GM18505 (cell line): ENCODE data around the gene AAK1.

Experiments used
- ATAC-seq: cut with Tn5 transposase; IDR thresholded peaks from one replicate; pipeline ENCODE4 v1.9.1; 2021; ENCODE audit not compliant: unreplicated experiment
- POLR2A ChIP-seq: IDR thresholded peaks from 4 replicates; pipeline ENCODE4 v1.6.1; 2011; ENCODE audit warnings: borderline replicate concordance; ENCODE audit not compliant: insufficient read depth, insufficient read length; ENCODE audit errors: extremely low read depth

Gene AAK1

GRCh38 chr2:69547984-69548715 is 95.4 kb downstream of the AAK1 start:
- no peak for TF ChIP-seq POLR2A
- no peak for ATAC-seq

- TF ChIP-seq POLR2A: no peak
- ATAC-seq: no peak
These were observed 96.9 kb downstream of the AAK1 start for GRCh38 chr2:69546646-69547045.

DNA sequence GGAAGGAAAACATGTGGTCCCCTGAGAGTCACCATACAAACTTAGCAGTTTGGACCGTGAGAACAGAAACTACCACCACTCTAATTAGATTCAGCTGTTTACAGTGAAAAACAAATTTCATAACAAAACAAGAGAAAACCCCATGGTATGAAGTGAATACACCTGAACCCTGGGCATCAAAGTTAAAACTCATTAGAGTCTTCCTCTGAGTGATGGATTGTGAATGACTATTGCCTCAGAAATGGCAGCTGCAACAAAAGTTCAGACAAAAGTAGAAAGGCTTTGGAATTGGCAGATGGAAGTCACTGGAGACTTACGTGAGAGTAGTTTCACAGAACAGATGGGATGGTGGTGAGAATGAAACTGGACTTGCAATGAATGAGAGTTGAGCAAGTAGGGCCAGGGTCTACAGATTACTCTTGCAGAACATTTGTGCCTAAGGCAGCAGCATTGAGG is 98.0 kb downstream of the AAK1 start:
- no peak for TF ChIP-seq POLR2A
- no peak for ATAC-seq

DNA sequence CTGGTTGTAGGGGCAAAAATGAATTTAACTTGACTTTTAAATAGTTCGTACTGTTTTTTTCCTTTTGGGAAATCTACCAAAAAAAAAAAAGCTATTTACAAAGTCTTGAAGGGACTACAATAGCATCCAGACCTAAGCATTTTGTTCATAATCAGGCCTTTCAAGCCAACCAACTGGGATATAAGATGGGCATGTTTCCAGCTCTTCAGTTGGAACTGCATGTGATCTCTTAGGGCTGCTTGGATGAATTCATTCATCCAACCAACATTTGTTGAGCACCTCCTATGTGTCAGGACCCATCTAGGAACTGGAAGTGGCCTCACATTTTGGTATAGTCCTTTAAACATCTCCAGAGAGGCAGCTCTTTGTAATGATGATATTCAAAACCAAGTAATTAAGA is 98.6 kb downstream of the AAK1 start:
- no peak for TF ChIP-seq POLR2A

DNA sequence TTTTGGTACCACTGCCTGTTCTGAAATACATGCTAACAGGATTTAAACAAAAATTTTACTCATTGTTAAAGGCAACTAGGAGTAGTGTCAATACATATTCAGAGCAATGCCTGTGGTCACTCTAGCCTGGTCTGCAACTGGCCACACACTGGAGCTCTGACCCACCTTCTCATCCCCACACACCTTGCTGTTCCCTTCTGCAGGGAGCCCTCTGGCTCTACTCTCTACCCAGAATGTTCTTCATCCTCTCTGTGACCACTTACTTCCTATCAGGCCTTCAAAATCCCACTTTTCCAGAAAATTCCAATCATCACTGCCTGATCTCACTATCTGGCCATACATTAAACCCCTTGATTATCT is 104.0 kb downstream of the AAK1 start:
- no peak for ATAC-seq
- no peak for TF ChIP-seq POLR2A

More for the DNA sequence above, 98.6 kb downstream of the AAK1 start:
- no peak for ATAC-seq

- TF ChIP-seq POLR2A: no peak
- ATAC-seq: no peak
These were observed 104.5 kb downstream of the AAK1 start for GRCh38 chr2:69538872-69539548.

- TF ChIP-seq POLR2A: no peak
- no peak for ATAC-seq
These were observed 105.3 kb downstream of the AAK1 start for GRCh38 chr2:69538249-69538648.

GRCh38 chr2:69535817-69536241 is 107.7 kb downstream of the AAK1 start:
- no peak for ATAC-seq
- TF ChIP-seq POLR2A: no peak

- TF ChIP-seq POLR2A: no peak
- no peak for ATAC-seq
These were observed 112.4 kb downstream of the AAK1 start for GRCh38 chr2:69531186-69531585.

- no peak for ATAC-seq
- TF ChIP-seq POLR2A: no peak
These were observed 114.1 kb downstream of the AAK1 start for GRCh38 chr2:69529480-69529879.

GRCh38 chr2:69525261-69525660 is 118.3 kb downstream of the AAK1 start:
- no peak for TF ChIP-seq POLR2A
- no peak for ATAC-seq

DNA sequence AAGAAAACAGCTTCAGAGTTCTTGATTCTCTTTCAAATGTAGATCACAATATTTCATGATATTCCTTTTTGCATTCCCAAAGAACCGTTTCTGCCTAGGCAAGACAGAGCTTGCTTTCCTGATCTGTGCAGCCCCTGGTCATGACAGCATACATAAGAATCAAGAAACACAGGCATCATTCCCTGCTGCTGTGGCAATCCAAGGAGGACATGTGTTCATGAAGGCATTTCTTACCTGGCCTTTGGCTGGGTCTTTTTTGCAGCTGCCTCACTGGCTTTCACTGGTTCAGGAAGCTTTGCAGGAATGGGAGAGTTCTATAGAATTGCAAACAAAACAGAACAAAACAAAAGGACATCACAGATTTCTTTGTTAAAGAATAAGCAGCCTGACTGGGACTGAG is 118.7 kb downstream of the AAK1 start:
- no peak for TF ChIP-seq POLR2A
- ATAC-seq: no peak

DNA sequence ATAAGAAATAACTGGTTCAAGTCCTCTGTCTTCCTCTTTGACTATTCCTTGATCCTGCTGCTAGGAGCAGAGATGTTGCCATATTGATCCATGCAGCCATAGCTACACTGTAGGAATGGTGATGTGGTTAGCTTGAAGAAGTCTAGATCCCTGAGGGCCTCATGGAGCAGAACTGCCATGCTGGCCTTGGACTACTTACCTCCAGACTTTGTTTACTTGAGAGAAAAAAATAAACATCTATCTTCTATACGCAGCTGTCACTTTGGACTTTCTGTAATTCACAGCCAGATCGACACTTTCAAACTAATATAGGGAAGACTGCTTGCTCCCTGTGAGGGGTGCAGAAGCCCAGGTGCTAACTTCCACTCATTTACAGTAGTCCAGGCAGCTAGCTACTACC is 121.8 kb downstream of the AAK1 start:
- ATAC-seq: no peak
- no peak for TF ChIP-seq POLR2A

GRCh38 chr2:69518841-69519240 is 124.7 kb downstream of the AAK1 start:
- no peak for ATAC-seq
- no peak for TF ChIP-seq POLR2A
